T-helper 9 cell (primary cell): Measurements from ENCODE around the gene FARS2.

ENCODE experiments used
- DNase-seq: peaks from one replicate; pipeline ENCODE4 v3.0.0-alpha.2; 2020

FARS2 gene

GRCh38 chr6:5326022-5326641, 64.8 kb downstream of the FARS2 start:
- no peak for DNase-seq

GRCh38 chr6:5328800-5329199, 67.5 kb downstream of the FARS2 start:
- no peak for DNase-seq

GRCh38 chr6:5331845-5332442, 70.6 kb downstream of the FARS2 start:
- no peak for DNase-seq

GRCh38 chr6:5333658-5334057, 72.3 kb downstream of the FARS2 start:
- no peak for DNase-seq

GRCh38 chr6:5334341-5334740, 73.0 kb downstream of the FARS2 start:
- no peak for DNase-seq

- no peak for DNase-seq
Observed at GRCh38 chr6:5335020-5335419, 73.7 kb downstream of the FARS2 start.

- no peak for DNase-seq
Observed at GRCh38 chr6:5337573-5337972, 76.3 kb downstream of the FARS2 start.

- DNase-seq = no peak
Observed at GRCh38 chr6:5338177-5338960, 77.1 kb downstream of the FARS2 start.

- no peak for DNase-seq
Observed at GRCh38 chr6:5339786-5340185, 78.5 kb downstream of the FARS2 start.

- DNase-seq = no peak
Observed at GRCh38 chr6:5341845-5342244, 80.5 kb downstream of the FARS2 start.

GRCh38 chr6:5343998-5344397, 82.7 kb downstream of the FARS2 start:
- DNase-seq = no peak

GRCh38 chr6:5345324-5345723, 84.0 kb downstream of the FARS2 start:
- no peak for DNase-seq

- no peak for DNase-seq
Observed at GRCh38 chr6:5351552-5352210, 90.4 kb downstream of the FARS2 start.

GRCh38 chr6:5353971-5354370, 92.7 kb downstream of the FARS2 start:
- DNase-seq = no peak

- no peak for DNase-seq
Observed at GRCh38 chr6:5357486-5357885, 96.2 kb downstream of the FARS2 start.

GRCh38 chr6:5359417-5359816, 98.1 kb downstream of the FARS2 start:
- no peak for DNase-seq

- DNase-seq = no peak
Observed at GRCh38 chr6:5361396-5361795, 100.1 kb downstream of the FARS2 start.

GRCh38 chr6:5365436-5366195, 104.3 kb downstream of the FARS2 start:
- no peak for DNase-seq

GRCh38 chr6:5366941-5367340, 105.6 kb downstream of the FARS2 start:
- no peak for DNase-seq

GRCh38 chr6:5367510-5367909, 106.2 kb downstream of the FARS2 start:
- DNase-seq = no peak

- no peak for DNase-seq
Observed at GRCh38 chr6:5373430-5373829, 112.1 kb downstream of the FARS2 start.

GRCh38 chr6:5378331-5378730, 117.0 kb downstream of the FARS2 start:
- no peak for DNase-seq
